Measurements from ENCODE around the gene PRDM12. TPM values are rescaled to one million over a fixed set of nuclear protein-coding genes. Genes with fewer than 3 reads are reported as not detected.

The PRDM12 gene
- total RNA-seq, 1 experiment from 2014 or later: 0.34 TPM

DNA sequence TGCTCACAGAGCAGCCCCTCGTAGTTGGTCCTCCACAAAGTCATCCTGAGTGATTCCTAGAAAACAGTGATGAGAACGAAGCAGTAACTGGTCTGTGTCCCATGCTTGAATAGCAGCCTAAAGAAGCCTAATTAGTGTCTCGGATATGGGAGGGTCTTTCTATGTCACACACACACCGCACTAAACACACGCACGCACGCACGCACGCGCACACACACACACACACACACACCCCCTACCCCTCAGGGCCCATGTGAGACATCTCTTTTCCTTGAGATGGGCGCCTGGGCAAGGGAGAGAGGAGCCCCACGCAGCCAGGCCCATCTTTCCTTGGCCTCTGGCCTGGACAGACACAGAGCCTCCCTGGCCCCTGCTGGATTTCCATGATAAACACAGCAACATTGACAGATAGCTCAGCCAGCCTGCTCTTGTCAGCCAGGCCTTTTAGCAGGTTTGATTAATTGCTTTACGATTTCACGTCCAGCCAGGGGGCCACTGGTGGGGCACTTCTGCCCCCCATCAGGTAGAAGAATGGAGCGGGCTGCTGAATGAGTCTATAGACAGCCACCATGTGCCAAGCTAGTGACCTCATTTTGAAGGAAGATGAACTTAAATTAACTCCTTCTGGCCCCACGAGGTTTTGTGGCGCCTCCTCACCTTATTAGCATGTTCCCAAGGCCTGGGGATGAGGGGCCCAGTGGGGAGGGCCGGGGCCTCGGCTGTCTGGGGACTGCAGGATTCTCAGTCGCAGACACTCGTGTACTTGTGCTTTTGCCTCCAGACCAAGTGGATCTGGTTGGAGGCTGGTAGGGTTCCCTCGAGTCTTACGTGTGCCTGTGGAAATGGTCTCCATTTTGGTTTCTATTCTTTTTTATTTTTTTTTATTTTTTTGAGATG lies 36.2 kb upstream of the PRDM12 start:
- Mint-ChIP-seq H3K4me3 (ENCODE audit: unreplicated experiment) (no peak overlapping the region), H3K27me3 (ENCODE audit: insufficient read depth, unreplicated experiment) (no peaks in the 10 kb centered on the region), H3K27ac (ENCODE audit: unreplicated experiment) (no peak overlapping the region), H3K36me3 (ENCODE audit: insufficient read depth, unreplicated experiment) (peaks cover 76% of the 10 kb centered on the region), H3K4me1 (ENCODE audit: low read depth, unreplicated experiment) (no peaks in the 10 kb centered on the region), H3K9me3 (ENCODE audit: unreplicated experiment) (no peaks in the 10 kb centered on the region)
- Histone ChIP-seq H3K4me1 (no peaks in the 10 kb centered on the region), H3K27me3 (replicated peaks; ENCODE audit: control insufficient read depth, insufficient read depth, low read length) (no peaks in the 10 kb centered on the region), H3K36me3 (ENCODE audit: control insufficient read depth, insufficient read depth, low read length) (peaks cover 3% of the 10 kb centered on the region), H3K4me3 (ENCODE audit: low read depth, low read length) (no peak overlapping the region), H3K9me3 (no peaks in the 10 kb centered on the region)
- no TSS peak for BruUV-seq (replicated peaks)
- POLR2A ChIA-PET: no interaction called here
- intact Hi-C loops (cut with micrococcal nuclease; ENCODE audit: unreplicated experiment): loop anchor here (10.0 kb wide), 1 partner anchor 163 kb away; no protein-coding TSS in a partner anchor
- TF ChIP-seq, protein P1, sequence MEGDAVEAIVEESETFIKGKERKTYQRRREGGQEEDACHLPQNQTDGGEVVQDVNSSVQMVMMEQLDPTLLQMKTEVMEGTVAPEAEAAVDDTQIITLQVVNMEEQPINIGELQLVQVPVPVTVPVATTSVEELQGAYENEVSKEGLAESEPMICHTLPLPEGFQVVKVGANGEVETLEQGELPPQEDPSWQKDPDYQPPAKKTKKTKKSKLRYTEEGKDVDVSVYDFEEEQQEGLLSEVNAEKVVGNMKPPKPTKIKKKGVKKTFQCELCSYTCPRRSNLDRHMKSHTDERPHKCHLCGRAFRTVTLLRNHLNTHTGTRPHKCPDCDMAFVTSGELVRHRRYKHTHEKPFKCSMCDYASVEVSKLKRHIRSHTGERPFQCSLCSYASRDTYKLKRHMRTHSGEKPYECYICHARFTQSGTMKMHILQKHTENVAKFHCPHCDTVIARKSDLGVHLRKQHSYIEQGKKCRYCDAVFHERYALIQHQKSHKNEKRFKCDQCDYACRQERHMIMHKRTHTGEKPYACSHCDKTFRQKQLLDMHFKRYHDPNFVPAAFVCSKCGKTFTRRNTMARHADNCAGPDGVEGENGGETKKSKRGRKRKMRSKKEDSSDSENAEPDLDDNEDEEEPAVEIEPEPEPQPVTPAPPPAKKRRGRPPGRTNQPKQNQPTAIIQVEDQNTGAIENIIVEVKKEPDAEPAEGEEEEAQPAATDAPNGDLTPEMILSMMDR (IDR thresholded peaks at IDR 0.05; ENCODE audit: insufficient read depth in 1 of 2, low read depth in 1 of 2, low read length in 1 of 2, severe bottlenecking in 1 of 2, unreplicated experiment in 1 of 2): no peak
- no peak for DNase-seq
- CTCF ChIA-PET: no interaction called here

DNA sequence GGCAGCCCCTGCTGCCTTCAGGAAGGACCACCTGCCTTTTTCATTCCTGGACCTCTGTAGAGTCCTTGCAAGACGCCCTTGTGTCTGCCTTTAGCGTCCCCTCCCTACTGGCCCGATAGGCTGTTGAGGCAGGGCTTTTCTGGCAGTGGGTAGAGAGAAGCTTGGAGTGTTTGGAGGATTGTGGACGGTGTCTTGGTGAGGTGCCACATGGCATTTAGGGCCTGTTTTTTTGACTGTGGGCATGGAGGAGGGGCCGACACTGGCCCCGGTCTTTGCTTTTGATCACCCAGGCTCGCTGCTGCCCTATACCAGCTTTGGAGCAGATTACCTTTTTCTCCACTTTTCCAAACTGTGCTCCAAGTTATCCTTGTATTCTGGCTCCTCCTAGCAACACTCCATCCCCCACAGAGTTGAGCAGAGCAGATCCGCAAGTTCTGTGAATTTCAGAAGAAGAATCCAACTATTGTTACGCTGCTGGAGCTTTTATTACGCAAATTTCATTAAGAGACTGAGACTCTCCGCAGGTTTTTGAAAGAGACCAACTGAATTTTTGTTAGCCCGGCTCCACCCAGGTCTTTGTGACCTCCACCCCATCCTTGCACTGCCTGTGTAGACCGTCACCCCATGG lies 34.8 kb upstream of the PRDM12 start:
- TF ChIP-seq, protein P1 (IDR thresholded peaks at IDR 0.05; ENCODE audit: insufficient read depth in 1 of 2, low read depth in 1 of 2, low read length in 1 of 2, severe bottlenecking in 1 of 2, unreplicated experiment in 1 of 2): no peak
- no peaks in the 10 kb centered on the region for H3K9me3 Mint-ChIP-seq (ENCODE audit: unreplicated experiment)
- H3K4me1 ChIP-seq: no peaks in the 10 kb centered on the region
- no peak overlapping the region for H3K4me3 ChIP-seq (ENCODE audit: low read depth, low read length)
- BruUV-seq (replicated peaks): no TSS peak
- H3K9me3 ChIP-seq: no peaks in the 10 kb centered on the region
- H3K27me3 ChIP-seq (replicated peaks; ENCODE audit: control insufficient read depth, insufficient read depth, low read length): no peaks in the 10 kb centered on the region
- H3K36me3 Mint-ChIP-seq (ENCODE audit: insufficient read depth, unreplicated experiment): peaks cover 77% of the 10 kb centered on the region
- H3K4me1 Mint-ChIP-seq (ENCODE audit: low read depth, unreplicated experiment): no peaks in the 10 kb centered on the region
- no peak overlapping the region for H3K4me3 Mint-ChIP-seq (ENCODE audit: unreplicated experiment)
- POLR2A ChIA-PET: no interaction called here
- intact Hi-C loops (cut with micrococcal nuclease; ENCODE audit: unreplicated experiment): loop anchor here (10.0 kb wide), 1 partner anchor 165 kb away; no protein-coding TSS in a partner anchor
- DNase-seq: no peak
- CTCF ChIA-PET: no interaction called here
- no peaks in the 10 kb centered on the region; the same call in 1 of the 2 replicates for H3K36me3 ChIP-seq (ENCODE audit: control insufficient read depth, insufficient read depth, low read length)
- H3K27me3 Mint-ChIP-seq (ENCODE audit: insufficient read depth, unreplicated experiment): no peaks in the 10 kb centered on the region
- no peak overlapping the region for H3K27ac Mint-ChIP-seq (ENCODE audit: unreplicated experiment)

DNA sequence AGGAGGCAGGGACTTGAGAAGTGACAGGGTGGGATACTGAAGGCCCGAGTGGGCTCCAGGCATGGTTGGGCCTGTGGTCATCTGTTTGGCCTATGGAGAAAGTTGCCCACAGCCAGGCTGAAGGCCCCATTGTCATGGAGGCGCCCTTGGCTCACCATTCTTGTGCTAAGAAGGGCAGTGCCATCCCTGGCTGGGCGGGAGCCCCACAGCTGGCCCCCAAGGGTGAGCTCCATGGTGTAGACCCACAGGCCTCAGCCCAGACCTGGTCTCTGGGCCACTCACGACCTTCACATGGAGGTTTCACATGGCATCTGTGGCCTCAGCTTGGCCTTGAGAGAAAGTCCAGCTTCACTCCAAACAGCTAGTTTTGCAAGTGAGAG lies 34.3 kb upstream of the PRDM12 start:
- Mint-ChIP-seq H3K4me1 (ENCODE audit: low read depth, unreplicated experiment) (no peaks in the 10 kb centered on the region), H3K27ac (ENCODE audit: unreplicated experiment) (no peak overlapping the region), H3K27me3 (ENCODE audit: insufficient read depth, unreplicated experiment) (no peaks in the 10 kb centered on the region), H3K9me3 (ENCODE audit: unreplicated experiment) (no peaks in the 10 kb centered on the region), H3K36me3 (ENCODE audit: insufficient read depth, unreplicated experiment) (peaks cover 77% of the 10 kb centered on the region), H3K4me3 (ENCODE audit: unreplicated experiment) (no peak overlapping the region)
- intact Hi-C loops (cut with micrococcal nuclease; ENCODE audit: unreplicated experiment): no loop called here
- ChIA-PET CTCF (no interaction called here), POLR2A (no interaction called here)
- TF ChIP-seq, protein P1 (IDR thresholded peaks at IDR 0.05; ENCODE audit: insufficient read depth in 1 of 2, low read depth in 1 of 2, low read length in 1 of 2, severe bottlenecking in 1 of 2, unreplicated experiment in 1 of 2): no peak
- Histone ChIP-seq H3K4me1 (no peaks in the 10 kb centered on the region), H3K27me3 (replicated peaks; ENCODE audit: control insufficient read depth, insufficient read depth, low read length) (no peaks in the 10 kb centered on the region), H3K4me3 (ENCODE audit: low read depth, low read length) (no peak overlapping the region), H3K9me3 (no peaks in the 10 kb centered on the region), H3K36me3 (ENCODE audit: control insufficient read depth, insufficient read depth, low read length) (no peaks in the 10 kb centered on the region; the same call in 1 of the 2 replicates)
- no TSS peak for BruUV-seq (replicated peaks)
- no peak for DNase-seq

All from Caco-2 (cell line).